Keratinocyte (primary cell): ENCODE measurements around the gene MIA3.

Source experiments
- EZH2 ChIP-seq: IDR thresholded peaks from one replicate; pipeline ENCODE4 v1.6.1; 2012; ENCODE audit warnings: inconsistent platforms, mild to moderate bottlenecking, low read length, moderate library complexity
- TF ChIP-seq, protein P1 (sequence below), 3 experiments: IDR thresholded peaks in 1 of 3; conservative IDR thresholded peaks in 1 of 3; optimal IDR thresholded peaks in 1 of 3; 2 replicates in 2 of 3; 3 replicates in 1 of 3; pipeline versions ENCODE3 to v1.5.1; 2011; ENCODE audit warnings: low read length in 3 of 3, mild to moderate bottlenecking in 3 of 3, moderate library complexity in 2 of 3, control low read depth in 1 of 3, inconsistent platforms in 1 of 3; ENCODE audit not compliant: insufficient read depth in 2 of 3; ENCODE audit errors: extremely low read depth in 1 of 3

GRCh38 chr1:222589462-222590302, 28.2 kb upstream of the MIA3 start, which contains the start of gene TAF1A:
- TF ChIP-seq, protein P1, sequence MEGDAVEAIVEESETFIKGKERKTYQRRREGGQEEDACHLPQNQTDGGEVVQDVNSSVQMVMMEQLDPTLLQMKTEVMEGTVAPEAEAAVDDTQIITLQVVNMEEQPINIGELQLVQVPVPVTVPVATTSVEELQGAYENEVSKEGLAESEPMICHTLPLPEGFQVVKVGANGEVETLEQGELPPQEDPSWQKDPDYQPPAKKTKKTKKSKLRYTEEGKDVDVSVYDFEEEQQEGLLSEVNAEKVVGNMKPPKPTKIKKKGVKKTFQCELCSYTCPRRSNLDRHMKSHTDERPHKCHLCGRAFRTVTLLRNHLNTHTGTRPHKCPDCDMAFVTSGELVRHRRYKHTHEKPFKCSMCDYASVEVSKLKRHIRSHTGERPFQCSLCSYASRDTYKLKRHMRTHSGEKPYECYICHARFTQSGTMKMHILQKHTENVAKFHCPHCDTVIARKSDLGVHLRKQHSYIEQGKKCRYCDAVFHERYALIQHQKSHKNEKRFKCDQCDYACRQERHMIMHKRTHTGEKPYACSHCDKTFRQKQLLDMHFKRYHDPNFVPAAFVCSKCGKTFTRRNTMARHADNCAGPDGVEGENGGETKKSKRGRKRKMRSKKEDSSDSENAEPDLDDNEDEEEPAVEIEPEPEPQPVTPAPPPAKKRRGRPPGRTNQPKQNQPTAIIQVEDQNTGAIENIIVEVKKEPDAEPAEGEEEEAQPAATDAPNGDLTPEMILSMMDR (optimal IDR thresholded peaks at IDR 0.05 in 1 of 3, IDR thresholded peaks at IDR 0.05 in 1 of 3, conservative IDR thresholded peaks at IDR 0.05 in 1 of 3; ENCODE audit: extremely low read depth in 1 of 3, insufficient read depth in 2 of 3, low read length in 3 of 3), result no peak
- no peak for TF ChIP-seq EZH2
